ENCODE measurements around the gene ZAP70. TPM values are rescaled to one million over a fixed set of nuclear protein-coding genes. Genes with fewer than 3 reads are reported as not detected.

ZAP70 gene
- total RNA-seq, 1 donor: under 0.01 TPM

DNA sequence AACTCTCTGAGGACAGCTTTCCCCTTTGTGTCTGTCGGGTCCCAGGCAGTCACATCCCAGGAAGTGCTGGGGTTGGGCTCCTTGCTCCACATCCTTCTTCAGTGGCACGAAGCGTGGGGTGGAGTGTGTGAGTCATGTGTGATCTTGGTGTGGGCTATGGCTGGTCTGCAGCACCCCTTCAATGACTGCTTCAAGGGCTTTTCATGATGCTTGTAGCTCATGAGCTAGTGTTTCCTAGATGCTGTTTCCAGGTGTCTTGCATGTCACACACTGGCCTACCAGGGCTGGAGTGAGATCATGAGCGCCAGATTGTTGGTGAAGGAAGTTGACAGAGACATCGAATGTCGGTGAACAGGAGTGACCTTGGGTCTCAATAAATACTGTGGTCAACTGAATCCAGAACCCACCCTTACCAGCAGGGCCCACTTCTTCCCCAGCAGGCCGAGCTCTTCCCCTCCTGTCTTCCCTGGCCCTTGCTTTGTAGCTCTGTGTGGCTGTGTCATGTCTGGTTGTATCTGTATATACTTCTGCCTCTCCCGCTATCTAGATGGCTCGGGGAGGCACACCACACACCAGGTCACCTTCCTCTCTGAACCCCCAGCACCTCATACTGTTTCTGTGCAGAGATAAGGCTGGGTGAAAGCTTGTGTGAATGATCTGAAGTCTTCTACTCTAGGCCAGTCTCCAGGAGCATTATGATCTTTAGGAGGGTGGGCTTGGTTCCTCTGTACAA is 40.0 kb upstream of the ZAP70 start:
- Histone ChIP-seq H3K27me3 (ENCODE audit: insufficient read depth, low read length) (no peaks in the 10 kb centered on the region), H3K4me2 (ENCODE audit: insufficient read depth, low read length) (no peak overlapping the region), H4K20me1 (ENCODE audit: insufficient read depth, low read length) (no peaks in the 10 kb centered on the region), H3K9me3 (ENCODE audit: low read depth, low read length) (no peaks in the 10 kb centered on the region), H3K4me3 (ENCODE audit: insufficient read depth, low read length) (no peak overlapping the region), H3K79me2 (ENCODE audit: insufficient read depth, low read length) (no peaks in the 10 kb centered on the region), H3K4me1 (ENCODE audit: insufficient read depth, low read length) (no peaks in the 10 kb centered on the region), H3K36me3 (ENCODE audit: insufficient read depth, low read length) (no peaks in the 10 kb centered on the region), H2AFZ (ENCODE audit: low read length) (no peak overlapping the region), H3K27ac (ENCODE audit: low read depth, low read length) (no peak overlapping the region)
- peak; percentile 11 for DNase-seq (ENCODE audit: insufficient read length, low spot score, missing footprints)
- TF ChIP-seq, protein P1, sequence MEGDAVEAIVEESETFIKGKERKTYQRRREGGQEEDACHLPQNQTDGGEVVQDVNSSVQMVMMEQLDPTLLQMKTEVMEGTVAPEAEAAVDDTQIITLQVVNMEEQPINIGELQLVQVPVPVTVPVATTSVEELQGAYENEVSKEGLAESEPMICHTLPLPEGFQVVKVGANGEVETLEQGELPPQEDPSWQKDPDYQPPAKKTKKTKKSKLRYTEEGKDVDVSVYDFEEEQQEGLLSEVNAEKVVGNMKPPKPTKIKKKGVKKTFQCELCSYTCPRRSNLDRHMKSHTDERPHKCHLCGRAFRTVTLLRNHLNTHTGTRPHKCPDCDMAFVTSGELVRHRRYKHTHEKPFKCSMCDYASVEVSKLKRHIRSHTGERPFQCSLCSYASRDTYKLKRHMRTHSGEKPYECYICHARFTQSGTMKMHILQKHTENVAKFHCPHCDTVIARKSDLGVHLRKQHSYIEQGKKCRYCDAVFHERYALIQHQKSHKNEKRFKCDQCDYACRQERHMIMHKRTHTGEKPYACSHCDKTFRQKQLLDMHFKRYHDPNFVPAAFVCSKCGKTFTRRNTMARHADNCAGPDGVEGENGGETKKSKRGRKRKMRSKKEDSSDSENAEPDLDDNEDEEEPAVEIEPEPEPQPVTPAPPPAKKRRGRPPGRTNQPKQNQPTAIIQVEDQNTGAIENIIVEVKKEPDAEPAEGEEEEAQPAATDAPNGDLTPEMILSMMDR (IDR thresholded peaks at IDR 0.05; ENCODE audit: extremely low read depth, low read depth, low read length): no peak

DNA sequence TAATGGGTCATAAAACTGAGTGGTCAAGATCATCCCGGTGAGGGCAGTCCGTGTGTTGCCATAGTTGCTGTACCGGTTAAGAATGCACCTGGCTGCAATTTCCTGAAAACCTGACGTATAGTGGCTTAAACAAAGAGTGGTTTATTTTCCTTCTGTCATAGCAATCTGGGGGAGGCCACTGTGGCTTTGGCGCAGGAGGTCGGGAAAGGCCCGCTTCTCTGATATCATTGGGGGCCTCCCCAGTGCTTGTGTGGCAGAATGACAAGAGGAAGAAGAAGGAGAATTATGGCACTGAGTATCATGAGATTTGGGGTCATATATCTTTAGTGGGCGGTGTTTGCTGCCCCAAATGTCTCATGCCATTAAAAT is 39.5 kb upstream of the ZAP70 start:
- H3K79me2 ChIP-seq (ENCODE audit: insufficient read depth, low read length): no peaks in the 10 kb centered on the region
- no peaks in the 10 kb centered on the region for H3K4me1 ChIP-seq (ENCODE audit: insufficient read depth, low read length)
- H3K27me3 ChIP-seq (ENCODE audit: insufficient read depth, low read length): no peaks in the 10 kb centered on the region
- no peak for DNase-seq (ENCODE audit: insufficient read length, low spot score, missing footprints)
- no peak overlapping the region for H2AFZ ChIP-seq (ENCODE audit: low read length)
- H3K9me3 ChIP-seq (ENCODE audit: low read depth, low read length): no peaks in the 10 kb centered on the region
- H3K4me3 ChIP-seq (ENCODE audit: insufficient read depth, low read length): no peak overlapping the region
- no peaks in the 10 kb centered on the region for H4K20me1 ChIP-seq (ENCODE audit: insufficient read depth, low read length)
- H3K4me2 ChIP-seq (ENCODE audit: insufficient read depth, low read length): no peak overlapping the region
- TF ChIP-seq, protein P1 (IDR thresholded peaks at IDR 0.05; ENCODE audit: extremely low read depth, low read depth, low read length): no peak
- H3K27ac ChIP-seq (ENCODE audit: low read depth, low read length): no peak overlapping the region
- no peaks in the 10 kb centered on the region for H3K36me3 ChIP-seq (ENCODE audit: insufficient read depth, low read length)

DNA sequence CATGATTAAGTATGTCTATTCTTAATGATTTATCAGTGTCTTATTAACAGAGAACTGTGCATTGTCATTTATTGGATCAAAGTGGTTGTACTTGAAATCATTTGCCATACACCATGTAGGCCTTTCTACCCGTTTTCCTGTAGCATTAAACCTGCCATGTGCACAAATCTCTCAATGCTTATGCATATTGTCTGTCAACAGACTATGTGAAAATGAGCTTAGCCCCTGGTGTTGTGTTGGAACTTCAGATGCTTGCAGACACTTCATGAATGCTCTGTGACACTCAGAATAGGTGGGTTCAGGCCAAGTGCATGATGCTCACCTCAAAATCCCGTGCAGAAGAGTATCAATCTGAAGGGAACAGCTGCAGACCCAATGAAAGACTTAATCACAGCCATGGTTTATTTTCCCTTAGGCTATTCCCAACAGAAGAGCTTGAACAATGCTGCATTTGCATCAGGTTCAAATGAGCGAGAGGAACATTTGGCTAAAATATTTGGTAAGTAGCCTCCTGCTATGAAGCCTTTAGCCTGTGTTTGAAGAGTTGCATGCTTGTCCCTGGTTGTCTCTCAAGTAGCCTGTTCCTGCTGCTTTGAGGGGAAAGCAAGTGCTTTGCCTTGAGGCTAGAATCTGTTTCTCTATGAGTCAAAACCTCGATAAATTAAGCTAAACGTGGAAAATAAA is 37.8 kb upstream of the ZAP70 start:
- TF ChIP-seq, protein P1 (IDR thresholded peaks at IDR 0.05; ENCODE audit: extremely low read depth, low read depth, low read length): no peak
- H3K79me2 ChIP-seq (ENCODE audit: insufficient read depth, low read length): no peaks in the 10 kb centered on the region
- no peaks in the 10 kb centered on the region for H3K9me3 ChIP-seq (ENCODE audit: low read depth, low read length)
- no peak for DNase-seq (ENCODE audit: insufficient read length, low spot score, missing footprints)
- H3K4me1 ChIP-seq (ENCODE audit: insufficient read depth, low read length): no peaks in the 10 kb centered on the region
- H3K27ac ChIP-seq (ENCODE audit: low read depth, low read length): no peak overlapping the region
- no peak overlapping the region for H2AFZ ChIP-seq (ENCODE audit: low read length)
- no peaks in the 10 kb centered on the region for H4K20me1 ChIP-seq (ENCODE audit: insufficient read depth, low read length)
- H3K36me3 ChIP-seq (ENCODE audit: insufficient read depth, low read length): no peaks in the 10 kb centered on the region
- H3K4me3 ChIP-seq (ENCODE audit: insufficient read depth, low read length): no peak overlapping the region
- no peaks in the 10 kb centered on the region for H3K27me3 ChIP-seq (ENCODE audit: insufficient read depth, low read length)
- no peak overlapping the region for H3K4me2 ChIP-seq (ENCODE audit: insufficient read depth, low read length)

DNA sequence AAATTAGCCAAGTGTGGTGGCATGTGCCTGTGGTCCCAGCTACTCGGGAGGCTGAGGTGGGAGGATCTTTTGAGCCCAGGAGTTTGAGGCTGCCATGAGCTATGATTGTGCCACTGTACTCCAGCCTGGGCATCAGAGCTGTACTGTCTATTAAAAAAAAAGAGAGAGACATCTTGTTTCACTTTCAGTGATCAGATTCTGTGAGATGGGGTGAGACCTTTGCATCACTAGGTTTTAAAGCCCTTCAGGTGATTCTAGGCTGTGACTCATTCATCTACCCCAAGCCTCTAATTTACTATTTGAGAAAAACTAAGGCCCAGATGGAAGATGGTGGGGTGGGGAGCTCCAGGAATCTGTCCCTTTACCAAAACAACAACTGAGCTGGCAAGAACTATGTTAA is 36.8 kb upstream of the ZAP70 start:
- H3K36me3 ChIP-seq (ENCODE audit: insufficient read depth, low read length): no peaks in the 10 kb centered on the region
- no peaks in the 10 kb centered on the region for H4K20me1 ChIP-seq (ENCODE audit: insufficient read depth, low read length)
- no peak overlapping the region for H3K4me2 ChIP-seq (ENCODE audit: insufficient read depth, low read length)
- H2AFZ ChIP-seq (ENCODE audit: low read length): no peak overlapping the region
- no peaks in the 10 kb centered on the region for H3K9me3 ChIP-seq (ENCODE audit: low read depth, low read length)
- TF ChIP-seq, protein P1 (IDR thresholded peaks at IDR 0.05; ENCODE audit: extremely low read depth, low read depth, low read length): no peak
- no peaks in the 10 kb centered on the region for H3K4me1 ChIP-seq (ENCODE audit: insufficient read depth, low read length)
- H3K27ac ChIP-seq (ENCODE audit: low read depth, low read length): no peak overlapping the region
- no peaks in the 10 kb centered on the region for H3K27me3 ChIP-seq (ENCODE audit: insufficient read depth, low read length)
- DNase-seq (ENCODE audit: insufficient read length, low spot score, missing footprints): no peak
- H3K4me3 ChIP-seq (ENCODE audit: insufficient read depth, low read length): no peak overlapping the region
- H3K79me2 ChIP-seq (ENCODE audit: insufficient read depth, low read length): no peaks in the 10 kb centered on the region

All from osteoblast (primary cell).